K562 (cell line): ENCODE results near the gene TOR3A. TPM values are rescaled to one million over a fixed set of nuclear protein-coding genes. Genes with fewer than 3 reads are reported as not detected.

ENCODE experiments used
- ATAC-seq: fragments of 200-7000 bp; cut with Tn5 transposase; 3 replicates; pipeline ENCODE4 v1.9.1; 2020; ENCODE audit warnings: moderate library complexity
- BruUV-seq: library from RNA; stranded (reverse); fragments of 400-500 nt; replicated peaks from 2 replicates; lab custom pipeline; 2021; lab: Mats Ljungman, UMichigan
- CTCF ChIA-PET: fragments of 300-600 bp; formaldehyde crosslinking; extraction: SDS; loops from one replicate; lab custom pipeline; 2021; ENCODE audit warnings: low intra/inter-chr PET ratio; lab: Yijun Ruan, JAX
- POLR2A ChIA-PET: fragments of 300-600, 350-650 bp; sonication (Branson Sonifier 250); formaldehyde crosslinking; extraction: SDS; loops from one replicate; lab custom pipeline; 2021; ENCODE audit warnings: antibody characterized with exemption, inconsistent platforms; lab: Yijun Ruan, JAX
- DNase-seq, 4 experiments: peaks; one replicate each; pipeline versions ENCODE4 v3.0.0 to v3.0.0-alpha.2; 2011 to 2018; ENCODE audit warnings: low spot score in 3 of 4, mixed read lengths in 3 of 4; ENCODE audit errors: extremely low read depth in 1 of 4
- FAIRE-seq: peaks from 2 replicates; lab custom pipeline; 2011; peaks lifted over from hg19 to GRCh38; lab: Jason Lieb, UNC
- H2AFZ ChIP-seq: 2 replicates; pipeline ENCODE4 v1.6.0; 2011; ENCODE audit warnings: low read depth, low read length, control low read depth, inconsistent platforms
- H3K27ac ChIP-seq: fragments of 200-600 bp; 3 replicates; pipeline ENCODE4 v1.8.0; 2011; ENCODE audit warnings: low read depth, mild to moderate bottlenecking, control low read depth, inconsistent platforms, low read length, moderate library complexity, mixed read lengths; ENCODE audit errors: extremely low read depth
- H3K27me3 ChIP-seq, 2 experiments: fragments of 300-600 bp in 1 of 2; 2 replicates in 1 of 2; 3 replicates in 1 of 2; pipeline versions ENCODE4 v1.6.0 to v1.8.0; 2011; ENCODE audit warnings: inconsistent platforms in 2 of 2, low read length in 2 of 2, mild to moderate bottlenecking in 1 of 2, mixed read lengths in 1 of 2, moderate library complexity in 1 of 2; ENCODE audit not compliant: control insufficient read depth in 2 of 2, insufficient read depth in 2 of 2
- H3K36me3 ChIP-seq: fragments of 300-600 bp; 3 replicates; pipeline ENCODE4 v1.8.0; 2011; ENCODE audit warnings: mild to moderate bottlenecking, low read length, inconsistent platforms; ENCODE audit not compliant: control insufficient read depth, insufficient read depth
- H3K4me1 ChIP-seq, 2 experiments: fragments of 200-600 bp in 1 of 2; replicated peaks in 1 of 2; 2 replicates in 1 of 2; 3 replicates in 1 of 2; pipeline versions ENCODE4 v1.5.1 to v1.8.0; 2011; ENCODE audit warnings: inconsistent platforms in 2 of 2, low read length in 2 of 2, mild to moderate bottlenecking in 1 of 2, mixed read lengths in 1 of 2, moderate library complexity in 1 of 2; ENCODE audit not compliant: control insufficient read depth in 2 of 2, insufficient read depth in 2 of 2
- H3K4me2 ChIP-seq: 2 replicates; pipeline ENCODE4 v1.6.1; 2011; ENCODE audit warnings: low read length, control low read depth, inconsistent platforms, mixed read lengths; ENCODE audit not compliant: insufficient read depth
- H3K4me3 ChIP-seq: fragments of 200-600 bp; sonication (generic), shearing (Covaris generic); 2 replicates; pipeline ENCODE4 v1.5.1; 2016; ENCODE audit warnings: control low read depth, inconsistent platforms
- H3K79me2 ChIP-seq: fragments of 200-600 bp; 3 replicates; pipeline ENCODE4 v1.8.0; 2011; ENCODE audit warnings: low read length, inconsistent platforms; ENCODE audit not compliant: control insufficient read depth, insufficient read depth
- H3K9ac ChIP-seq, 2 experiments: 2 replicates each; pipeline versions ENCODE4 v1.6.0 to v1.6.1; 2011; ENCODE audit warnings: low read depth in 2 of 2, low read length in 2 of 2, control low read depth in 1 of 2, inconsistent platforms in 1 of 2, mild to moderate bottlenecking in 1 of 2, mixed read lengths in 1 of 2; ENCODE audit not compliant: insufficient read depth in 1 of 2
- H3K9me1 ChIP-seq: one replicate; pipeline ENCODE4 v1.6.0; 2011; ENCODE audit warnings: inconsistent platforms, mild to moderate bottlenecking, low read length, moderate library complexity; ENCODE audit not compliant: control insufficient read depth, insufficient read depth
- H3K9me3 ChIP-seq: replicated peaks from 2 replicates; pipeline ENCODE4 v1.5.1; 2011; ENCODE audit warnings: low read depth, low read length, inconsistent platforms; ENCODE audit not compliant: control insufficient read depth, insufficient read depth
- H4K20me1 ChIP-seq: replicated peaks from 2 replicates; pipeline ENCODE4 v1.6.1; 2011; ENCODE audit warnings: low read length, inconsistent platforms, mixed read lengths; ENCODE audit not compliant: control insufficient read depth, insufficient read depth
- BRF2 ChIP-seq: IDR thresholded peaks from 3 replicates; pipeline ENCODE4 v1.6.1; 2011; ENCODE audit warnings: borderline replicate concordance, mild to moderate bottlenecking; ENCODE audit not compliant: insufficient read length, insufficient read depth
- CEBPZ ChIP-seq: fragments of 150-350 bp; IDR thresholded peaks from 2 replicates; pipeline ENCODE4 v1.6.1; 2014; ENCODE audit warnings: low read depth, mild to moderate bottlenecking, low read length, borderline replicate concordance
- CREB1 ChIP-seq, 2 experiments: sonication (generic) in 1 of 2; formaldehyde crosslinking in 1 of 2; IDR thresholded peaks; 2 replicates each; pipeline versions ENCODE4 v1.6.1 to v1.8.0; 2012 to 2022; ENCODE audit warnings: inconsistent platforms in 1 of 2, mild to moderate bottlenecking in 1 of 2, missing genetic modification reagents in 1 of 2, moderate library complexity in 1 of 2
- CREB3 ChIP-seq: fragments of 450-650 bp; conservative IDR thresholded peaks from 2 replicates; pipeline ENCODE4 v1.6.1; 2016; ENCODE audit warnings: missing genetic modification characterization, low read depth, mild to moderate bottlenecking, missing compliant biosample characterization, moderate library complexity
- GABPA ChIP-seq: fragments of 200-800 bp; sonication (Bioruptor generic); conservative IDR thresholded peaks from 2 replicates; pipeline ENCODE4 v1.6.1; 2016; ENCODE audit warnings: low read depth, missing genetic modification characterization, missing compliant biosample characterization
- GATAD2B ChIP-seq: fragments of 450-650 bp; IDR thresholded peaks from 2 replicates; pipeline ENCODE4 v1.6.1; 2017; ENCODE audit warnings: mild to moderate bottlenecking, borderline replicate concordance
- HMGXB4 ChIP-seq: sonication (generic); formaldehyde crosslinking; IDR thresholded peaks from 2 replicates; pipeline ENCODE4 v1.8.1; 2023; ENCODE audit warnings: mild to moderate bottlenecking, missing genetic modification reagents
- MTF1 ChIP-seq: fragments of 250-450 bp; sonication (Bioruptor Pico); IDR thresholded peaks from 2 replicates; pipeline ENCODE4 v1.9.0; 2021; ENCODE audit warnings: moderate library complexity, mild to moderate bottlenecking, inconsistent platforms, borderline replicate concordance
- MYBL2 ChIP-seq, 2 experiments: fragments of 450-650 bp in 1 of 2; sonication (generic) in 1 of 2; formaldehyde crosslinking in 1 of 2; IDR thresholded peaks; 2 replicates each; pipeline versions ENCODE4 v1.6.1 to v1.8.1; 2017 to 2022; ENCODE audit warnings: borderline replicate concordance in 1 of 2, inconsistent platforms in 1 of 2, low read depth in 1 of 2, mild to moderate bottlenecking in 1 of 2, missing genetic modification reagents in 1 of 2, moderate library complexity in 1 of 2
- POLR2G ChIP-seq: fragments of 200-400 bp; formaldehyde crosslinking; IDR thresholded peaks from 2 replicates; pipeline ENCODE4 v1.6.1; 2017; ENCODE audit warnings: low read depth, mild to moderate bottlenecking, antibody characterized with exemption, low read length, moderate library complexity
- RBFOX2 ChIP-seq: fragments of 200-400 bp; formaldehyde crosslinking; IDR thresholded peaks from 2 replicates; pipeline ENCODE4 v1.6.1; 2017; ENCODE audit warnings: low read depth, mild to moderate bottlenecking, low read length, moderate library complexity
- ZNF253 ChIP-seq: fragments of 250-450 bp; sonication (Bioruptor Pico); conservative IDR thresholded peaks from 2 replicates; pipeline ENCODE4 v1.6.1; 2021; ENCODE audit warnings: mild to moderate bottlenecking
- ZNF76 ChIP-seq: fragments of 250-450 bp; sonication (Bioruptor Pico); IDR thresholded peaks from 2 replicates; pipeline ENCODE4 v1.4.0; 2020; ENCODE audit warnings: mild to moderate bottlenecking, moderate library complexity, borderline replicate concordance
- WGBS: fragments of 100-300 bp; shearing (Covaris generic); methylation state at CpG from one replicate; pipeline ENCODE4 v1.1.6; 2016; ENCODE audit warnings: low coverage, mixed read lengths; ENCODE audit not compliant: insufficient coverage; ENCODE audit errors: missing lambda C conversion rate; 5-methylcytosine and 5-hydroxymethylcytosine counted together
- in situ Hi-C: fragments of 300-500 bp; cut with MboI; formaldehyde crosslinking; loops from 4 replicates; pipeline ENCODE4 v1.15.0; 2018; ENCODE audit warnings: inconsistent platforms, mixed read lengths
- intact Hi-C: fragments of 100-400 bp; cut with micrococcal nuclease; formaldehyde crosslinking; loops from 2 replicates; pipeline ENCODE4 v1.14.2; 2022
- polyA plus RNA-seq, 8 experiments: library from polyadenylated mRNA; depleted of rRNA in 4 of 8; stranded (reverse) in 5 of 8; unstranded in 3 of 8; fragments of >200 nt; fragmentation: Nextera tagmentation in 2 of 8; fragmentation: Illumina TruSeq in 1 of 8; extraction: Ambion mirVana in 2 of 8; extraction: Trizol in 1 of 8; gene quantifications; 2 replicates each; pipeline versions ENCODE4 v1.2.1 to v1.2.3, GENCODE V29; 2011 to 2014; ENCODE audit warnings: inconsistent platforms in 1 of 8, missing spikeins in 1 of 8
- total RNA-seq, 7 experiments: library from RNA; depleted of rRNA in 6 of 7; stranded (reverse); fragments of >200 nt in 6 of 7; fragmentation: Illumina TruSeq in 2 of 7; extraction: Trizol in 2 of 7; gene quantifications; 2 replicates each; pipeline versions ENCODE4 v1.2.1 to v1.2.3, GENCODE V29; 2011 to 2021; ENCODE audit warnings: low replicate concordance in 1 of 7

The TOR3A gene
- total and polyA plus RNA-seq, 9 of the 15 experiments (the other 6 are each of a cell fraction or from before 2014, with no cell fraction given) = 7.9 to 94.5 (median 39.7) TPM

- H3K9me1 ChIP-seq = no peaks in the 10 kb centered on the region
- H3K27me3 ChIP-seq = no peaks in the 10 kb centered on the region
- ChIA-PET CTCF (no interaction called here), POLR2A (interaction anchor here (0.6 to 1.5 kb wide), 7 partner anchors 9 to 271 kb away, joined by 3 to 6 read pairs (median 4); partner anchors contain the start of gene SOAT1)
- no peak overlapping the region for H3K4me3 ChIP-seq
- BruUV-seq = no TSS peak
- no peaks in the 10 kb centered on the region for H3K9me3 ChIP-seq
- ATAC-seq (no peak), DNase-seq (peak in 3 of 4 experiments; percentile 39 to 43 (median 42)), FAIRE-seq (no peak)
- H3K4me1 ChIP-seq = peaks cover 8 to 19% of the 10 kb centered on the region in 2 experiments; a peak in 4 of 5 replicates
- intact Hi-C loops = loop anchor here (10.0 kb wide), 1 partner anchor 727 kb away; no protein-coding TSS in a partner anchor
- H3K4me2 ChIP-seq = no peak overlapping the region
- whole genome bisulfite sequencing = 91% methylated on average over 10 of the region's 11 CpGs
- no peaks in the 10 kb centered on the region for H4K20me1 ChIP-seq
- H3K9ac ChIP-seq = peak overlapping the region in 1 of 2 experiments; percentile 32; a peak in 1 of 4 replicates
- peaks cover 21% of the 10 kb centered on the region for H3K79me2 ChIP-seq
- H3K27ac ChIP-seq = no peak overlapping the region
- H2AFZ ChIP-seq = no peak overlapping the region
- in situ Hi-C loops = loop anchor here (10.0 kb wide), 1 partner anchor 277 kb away; the partner anchor contains the start of gene AXDND1
- peaks cover 80% of the 10 kb centered on the region for H3K36me3 ChIP-seq
- no peak for TF ChIP-seq CREB3 (tag)
- no peak for TF ChIP-seq MTF1
- no peak for TF ChIP-seq CREB1 (IDR thresholded peaks at IDR 0.05)
- no peak for TF ChIP-seq CREB1 (CRISPR knock-in tag; IDR thresholded peaks at IDR 0.05)
- TF ChIP-seq CEBPZ = no peak
- TF ChIP-seq GATAD2B = no peak
- no peak for TF ChIP-seq ZNF253 (CRISPR knock-in tag)
- TF ChIP-seq HMGXB4 (CRISPR knock-in tag) = no peak
- TF ChIP-seq ZNF76 (CRISPR knock-in tag) = no peak
- peak; percentile 27; the same call in 1 of the 2 replicates for TF ChIP-seq POLR2G
- no peak for TF ChIP-seq BRF2
- peak; percentile 17; the same call in 1 of the 2 replicates for TF ChIP-seq RBFOX2
- no peak for TF ChIP-seq MYBL2 (IDR thresholded peaks at IDR 0.05; ENCODE audit: low read depth)
- no peak for TF ChIP-seq MYBL2 (CRISPR knock-in tag; IDR thresholded peaks at IDR 0.05; ENCODE audit: borderline replicate concordance)
- no peak for TF ChIP-seq GABPA (tag)
These were observed 5.8 kb downstream of the TOR3A start for GRCh38 chr1:179087665-179088064.
